Suppressor macrophage treated with lipopolysaccharide for 1 hour (primary cell): Measurements from ENCODE around the gene SERPINI2.

Source experiments
- DNase-seq, 3 donors: peaks; one replicate each; pipeline ENCODE4 v3.0.0-alpha.2; 2020 to 2022

The SERPINI2 gene, protein sequence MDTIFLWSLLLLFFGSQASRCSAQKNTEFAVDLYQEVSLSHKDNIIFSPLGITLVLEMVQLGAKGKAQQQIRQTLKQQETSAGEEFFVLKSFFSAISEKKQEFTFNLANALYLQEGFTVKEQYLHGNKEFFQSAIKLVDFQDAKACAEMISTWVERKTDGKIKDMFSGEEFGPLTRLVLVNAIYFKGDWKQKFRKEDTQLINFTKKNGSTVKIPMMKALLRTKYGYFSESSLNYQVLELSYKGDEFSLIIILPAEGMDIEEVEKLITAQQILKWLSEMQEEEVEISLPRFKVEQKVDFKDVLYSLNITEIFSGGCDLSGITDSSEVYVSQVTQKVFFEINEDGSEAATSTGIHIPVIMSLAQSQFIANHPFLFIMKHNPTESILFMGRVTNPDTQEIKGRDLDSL

DNA sequence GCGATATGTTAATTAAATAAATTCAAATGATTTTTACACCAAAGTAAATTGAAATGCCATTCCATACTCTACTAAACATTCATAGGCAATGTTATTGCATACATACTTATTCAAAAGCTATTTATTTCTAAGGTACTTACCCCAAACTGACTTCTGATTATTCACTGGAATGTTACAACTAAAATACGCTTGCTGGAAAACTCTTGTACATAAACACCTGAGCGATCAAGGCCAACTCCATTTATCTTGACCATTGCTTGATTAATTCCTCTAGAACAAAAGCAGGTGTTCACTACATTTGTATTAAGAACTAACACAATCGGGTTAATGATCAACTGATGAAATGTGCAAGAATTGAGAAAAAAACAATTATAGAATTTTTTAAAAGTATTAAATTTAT lies at the start of gene SERPINI2:
SERPINI2 (minus strand) TSS at position 180 of the 400 bp plus-strand sequence. CDS start 2,208 bp downstream, outside the sequence.
- no peak for DNase-seq

DNA sequence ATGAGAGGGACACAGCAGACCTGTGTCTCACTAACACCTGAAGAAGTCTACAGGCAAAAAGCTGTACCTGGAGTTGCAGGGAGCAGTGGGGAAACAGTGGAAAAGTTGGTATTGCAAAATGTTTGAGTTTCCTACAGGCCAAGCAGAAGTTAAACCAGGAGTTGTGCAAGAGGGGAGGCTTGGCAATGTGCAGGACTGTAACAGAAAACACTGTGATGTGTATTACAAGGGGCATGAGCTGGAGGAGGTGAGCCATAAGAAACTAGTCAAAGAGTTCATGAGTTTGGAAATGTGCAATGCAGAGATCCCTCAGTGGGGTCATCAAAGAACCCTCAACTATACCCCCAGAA lies 47.1 kb upstream of the SERPINI2 start:
- peak; percentile 77 to 87 (median 86) for DNase-seq

DNA sequence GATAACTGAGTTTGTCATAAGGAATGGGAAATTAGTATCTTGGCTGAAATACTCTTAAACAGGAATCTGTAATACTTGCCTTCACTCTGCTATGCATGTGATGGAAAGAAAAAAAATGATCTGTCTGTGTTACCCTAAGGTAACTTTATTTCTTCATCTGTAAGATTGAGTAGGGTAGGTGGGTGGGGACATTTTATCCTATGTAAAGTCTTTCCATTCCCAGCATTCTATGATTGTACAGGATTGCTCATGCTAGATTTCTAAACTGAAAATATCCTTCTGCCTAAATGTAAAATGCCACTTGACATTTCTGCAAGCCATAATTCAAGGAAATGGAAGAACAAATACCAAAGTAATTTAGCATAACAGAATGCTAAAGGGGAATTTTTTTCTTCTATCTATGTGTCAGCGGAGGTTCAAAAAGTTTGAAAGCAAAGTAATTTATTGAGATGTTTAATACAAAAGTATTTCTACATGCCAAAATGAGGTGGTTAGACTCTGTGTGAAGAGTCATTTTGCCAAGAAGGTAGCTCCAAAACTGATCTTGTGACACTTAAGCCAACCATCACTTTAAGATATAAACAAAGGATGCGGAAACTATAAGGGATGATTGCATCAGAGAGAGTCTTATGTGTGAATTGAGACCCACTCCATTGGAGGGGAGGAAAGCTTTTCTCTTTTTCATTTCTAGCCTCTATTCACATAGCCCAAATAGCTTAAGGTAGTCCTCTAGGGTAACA lies 46.6 kb upstream of the SERPINI2 start:
- peak; percentile 59 to 76 (median 62) for DNase-seq

DNA sequence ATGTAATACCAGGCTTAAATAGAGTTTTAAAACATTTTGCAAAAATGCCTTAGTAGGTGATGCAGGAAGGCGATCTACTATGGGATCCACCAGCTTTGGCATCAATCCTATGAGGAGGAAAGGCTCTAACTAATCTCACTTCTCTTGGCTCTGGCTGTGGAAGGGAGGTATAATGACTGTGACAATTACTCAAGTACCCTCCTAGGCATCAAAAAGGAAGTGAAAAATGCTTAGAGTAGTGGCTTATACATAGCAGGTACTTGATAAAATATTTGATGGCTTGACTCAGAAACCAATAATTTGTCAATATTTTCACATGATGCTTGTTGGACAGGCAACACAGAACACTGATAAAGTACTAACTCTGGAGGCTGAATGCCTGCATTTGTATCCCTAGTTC lies 34.1 kb upstream of the SERPINI2 start:
- no peak for DNase-seq

DNA sequence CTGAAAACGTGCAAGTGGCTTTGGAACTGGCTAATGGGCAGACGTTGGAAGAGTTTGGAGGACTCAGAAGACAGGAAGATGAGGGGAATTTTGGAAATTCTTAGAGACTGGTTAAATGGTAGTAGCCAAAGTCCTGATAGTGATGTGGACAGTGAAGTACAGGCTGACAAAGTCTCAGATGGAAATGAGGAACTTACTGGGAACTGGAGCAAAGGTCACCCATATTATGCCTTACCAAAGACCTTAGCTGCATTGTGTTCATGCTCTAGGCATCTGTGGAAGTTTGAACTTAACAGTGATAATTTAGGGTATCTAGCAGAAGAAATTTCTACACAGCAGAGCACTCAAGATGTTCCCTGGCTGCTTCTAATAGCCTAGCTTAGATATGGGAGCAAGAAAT lies 28.6 kb upstream of the SERPINI2 start:
- DNase-seq = peak; percentile 30 to 57 (median 41)

DNA sequence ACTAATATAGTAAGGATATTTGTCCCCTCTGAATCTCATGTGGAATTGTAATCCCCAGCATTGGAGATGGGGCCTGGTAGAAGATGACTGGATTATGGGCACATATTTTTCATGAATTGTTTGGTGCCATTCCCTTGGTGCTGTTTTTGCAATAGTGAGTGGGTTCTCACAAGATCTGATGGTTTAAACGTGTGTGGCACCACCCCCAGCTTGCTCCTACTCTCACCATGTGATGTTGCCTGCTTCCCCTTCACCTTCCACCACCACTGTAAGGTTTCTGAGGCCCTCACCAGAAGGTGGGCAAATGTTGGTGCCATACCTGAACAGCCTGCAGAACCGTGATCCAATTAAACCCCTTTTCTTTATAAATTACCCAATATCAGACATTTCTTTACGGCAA lies 28.1 kb upstream of the SERPINI2 start:
- DNase-seq = peak in 1 of 3 donors; percentile 22

DNA sequence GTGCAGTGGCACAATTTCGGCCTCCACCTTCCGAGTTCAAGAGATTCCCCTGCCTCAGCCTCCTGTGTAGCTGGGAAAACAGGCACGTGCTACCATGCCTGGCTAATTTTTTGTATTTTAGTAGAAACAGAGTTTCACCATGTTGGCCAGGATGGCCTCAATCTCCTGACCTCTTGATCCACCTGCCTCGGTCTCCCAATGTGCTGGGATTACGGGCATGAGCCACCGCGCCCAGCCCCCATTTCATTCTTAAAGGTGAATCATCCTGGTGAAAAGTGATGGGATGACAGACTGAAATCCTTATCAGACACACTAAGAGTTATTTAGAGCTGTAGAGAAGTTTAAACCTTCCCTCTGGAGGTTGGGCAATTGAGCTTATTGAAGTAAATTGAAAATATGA lies 24.1 kb upstream of the SERPINI2 start:
- DNase-seq = no peak

DNA sequence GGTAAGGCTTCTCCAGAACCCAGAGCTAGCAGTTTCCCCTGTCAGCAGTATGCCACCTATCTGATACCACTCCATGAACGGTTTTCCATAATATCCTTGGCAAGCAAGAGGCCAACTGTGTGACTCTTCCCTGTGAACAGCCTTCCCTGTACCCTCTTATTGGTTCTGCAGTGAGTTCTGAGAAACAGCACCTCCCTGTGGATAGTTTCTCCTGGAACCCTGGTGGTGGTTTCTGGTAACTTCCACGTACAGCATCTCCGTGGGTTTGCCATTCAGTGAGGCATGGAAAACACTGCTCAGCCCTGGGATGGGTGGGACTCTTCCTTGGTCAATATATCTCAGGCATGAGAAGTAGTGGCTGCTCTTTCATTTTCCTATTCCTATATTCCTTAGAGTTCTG lies 19.4 kb upstream of the SERPINI2 start:
- peak in 2 of 3 donors; percentile 44 to 48 for DNase-seq

DNA sequence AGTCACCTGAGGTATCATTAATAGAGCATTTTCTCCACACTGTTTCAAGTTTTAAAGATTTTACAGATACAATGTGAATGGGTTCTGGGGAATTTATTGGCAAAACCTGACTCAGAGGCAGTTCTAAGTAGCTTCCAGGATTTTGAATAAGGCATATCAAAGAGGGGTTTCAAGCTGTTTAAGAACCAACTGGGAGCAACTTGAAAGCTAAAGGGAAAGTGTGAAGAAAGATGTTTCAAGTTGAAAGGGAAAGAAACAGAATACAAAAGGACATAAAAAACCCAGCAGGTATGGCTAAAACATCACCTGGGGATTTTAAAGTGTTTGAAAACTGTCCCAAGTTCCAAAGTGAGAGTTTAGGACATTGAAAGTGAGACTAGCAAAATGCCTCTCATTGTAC lies 17.8 kb upstream of the SERPINI2 start:
- no peak for DNase-seq

DNA sequence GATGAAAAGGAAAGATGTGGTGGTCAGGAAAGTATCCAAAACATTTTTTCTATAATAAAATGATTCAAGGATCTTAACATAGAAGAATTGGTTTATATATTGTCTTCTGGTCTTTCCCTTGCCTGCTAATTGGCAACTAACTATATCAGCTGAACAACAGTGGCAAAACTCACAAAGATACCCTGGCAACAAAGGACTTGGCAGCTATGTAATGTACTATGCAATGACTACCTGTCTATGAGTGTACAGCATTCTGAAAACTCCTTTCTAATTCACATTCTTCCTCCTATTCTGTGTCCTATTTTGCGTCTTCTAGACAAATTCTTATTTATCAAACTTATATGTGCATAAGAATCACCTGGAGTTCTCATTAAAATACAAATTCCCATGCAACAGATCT lies 15.7 kb upstream of the SERPINI2 start:
- no peak for DNase-seq

DNA sequence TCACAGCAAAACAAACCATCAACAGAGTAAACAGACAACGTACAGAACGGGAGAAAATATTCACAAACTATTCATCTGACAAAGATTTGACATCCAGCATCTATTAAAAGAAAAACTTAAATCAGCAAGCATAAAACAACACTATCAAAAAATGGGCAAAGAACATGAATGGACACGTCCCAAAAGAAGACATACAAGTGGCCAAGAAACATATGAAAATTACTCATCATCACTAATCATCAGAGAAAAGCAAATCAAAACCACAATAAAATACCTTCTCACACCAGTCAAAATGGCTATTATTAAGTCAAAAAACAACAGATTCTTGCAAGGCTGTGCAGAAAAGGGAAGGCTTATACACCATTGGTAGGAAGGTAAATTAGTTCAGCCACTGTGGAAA lies 13.7 kb upstream of the SERPINI2 start:
- DNase-seq = no peak

DNA sequence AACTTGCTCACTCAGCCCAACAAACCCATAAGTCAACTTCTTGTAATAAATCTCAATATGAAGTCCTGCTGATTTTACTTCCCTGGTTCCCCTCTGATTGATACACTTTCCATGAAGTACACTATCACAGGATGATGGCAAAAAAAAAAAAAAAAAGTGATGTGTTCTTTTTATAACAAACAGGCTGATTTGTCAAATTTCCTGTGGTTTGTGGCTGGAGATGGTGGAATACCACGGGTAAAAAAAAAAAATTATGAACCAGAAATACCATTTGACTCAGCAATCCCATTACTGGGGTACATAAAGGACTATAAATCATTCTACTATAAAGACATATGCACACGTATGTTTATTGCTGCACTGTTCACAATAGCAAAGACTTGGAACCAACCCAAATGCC lies 10.7 kb upstream of the SERPINI2 start:
- DNase-seq = no peak

DNA sequence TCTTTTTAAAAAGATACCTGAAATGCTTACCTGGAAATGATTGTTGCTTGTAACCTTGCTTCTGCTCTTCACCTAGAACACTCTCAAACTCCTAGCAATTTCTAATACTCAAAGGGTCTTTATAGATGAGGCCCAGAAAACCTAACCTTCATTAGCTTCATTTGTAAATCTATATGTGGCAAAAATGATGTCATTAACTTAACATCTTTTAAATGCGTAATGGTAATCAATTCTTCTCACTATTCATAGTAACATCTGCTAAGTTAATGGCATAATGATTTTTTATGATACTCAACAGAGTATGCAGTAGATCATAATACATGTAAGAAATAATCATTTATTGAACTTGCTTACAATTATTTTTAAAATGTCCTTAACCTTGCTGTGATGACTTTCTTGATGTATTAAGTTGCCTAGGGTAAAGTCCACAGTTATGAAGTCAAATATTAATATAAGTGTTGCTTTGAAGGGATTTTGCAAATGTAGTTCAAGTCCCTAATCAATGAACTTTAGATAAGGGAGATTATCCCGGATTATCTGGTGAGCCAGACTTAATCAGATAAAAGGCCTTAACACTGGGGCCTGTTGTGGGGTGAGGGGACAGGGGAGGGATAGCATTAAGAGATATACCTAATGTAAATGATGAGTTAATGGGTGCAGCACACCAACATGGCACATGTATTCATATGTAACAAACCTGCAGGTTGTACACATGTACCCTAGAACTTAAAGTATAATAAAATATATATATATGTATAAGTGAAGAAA lies 10.1 kb upstream of the SERPINI2 start:
- no peak for DNase-seq

DNA sequence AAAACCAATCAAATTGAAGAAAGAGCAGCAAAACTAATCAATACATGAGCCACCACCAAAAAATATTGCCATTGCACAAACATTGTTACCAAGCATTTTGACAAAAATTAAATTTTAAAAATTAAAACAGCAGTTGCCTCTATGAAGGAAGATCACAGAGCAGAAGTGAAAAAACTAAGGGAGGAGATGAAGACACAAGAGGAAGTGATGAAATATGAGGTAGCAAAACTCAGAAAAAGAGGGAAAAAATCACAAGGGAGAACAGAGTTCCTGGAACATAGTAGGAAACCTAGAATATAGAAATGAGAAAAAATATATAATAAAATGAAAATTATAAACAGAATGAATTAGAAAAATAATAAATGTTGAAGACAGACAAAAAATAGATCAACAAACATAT lies 7.3 kb upstream of the SERPINI2 start:
- DNase-seq = peak in 2 of 3 donors; percentile 42 to 53

DNA sequence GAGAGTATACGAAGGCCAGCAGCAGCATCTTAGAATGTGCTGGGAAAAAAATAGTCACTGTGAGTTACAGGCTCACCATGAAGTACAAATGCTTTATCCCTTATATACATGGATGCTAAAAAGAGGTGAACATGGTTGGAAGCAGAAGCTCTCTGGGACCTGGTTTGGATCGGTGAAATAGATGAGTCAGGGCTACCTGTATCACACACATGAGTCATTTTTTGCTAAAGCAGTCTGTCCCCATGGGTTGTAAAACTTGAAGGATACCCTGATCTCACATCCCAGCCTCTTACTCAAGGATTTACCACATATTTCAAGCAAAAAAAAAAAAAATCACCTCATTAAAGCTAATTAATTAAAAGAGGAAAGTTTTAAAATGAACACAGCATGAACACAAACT lies 6.9 kb upstream of the SERPINI2 start:
- DNase-seq = no peak

DNA sequence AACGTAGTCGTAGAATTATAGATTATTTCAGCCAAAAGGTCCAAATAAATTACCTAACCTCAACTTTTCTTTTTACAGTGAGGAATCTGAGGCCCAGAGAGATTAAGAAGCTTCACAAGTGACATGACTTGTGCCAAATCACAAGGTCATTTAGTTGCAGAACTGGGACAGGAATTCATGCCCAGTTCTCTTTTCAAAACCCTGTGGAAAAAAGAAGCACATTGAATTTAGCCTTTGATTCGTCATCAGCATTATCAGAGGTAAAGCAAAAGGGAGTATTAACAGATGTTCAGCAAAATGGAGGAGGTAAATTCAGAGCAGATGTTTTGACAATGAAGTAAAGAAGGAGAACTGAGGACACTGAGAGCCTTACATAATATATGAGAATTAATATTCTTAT lies 4.5 kb downstream of the SERPINI2 start:
- DNase-seq = no peak

DNA sequence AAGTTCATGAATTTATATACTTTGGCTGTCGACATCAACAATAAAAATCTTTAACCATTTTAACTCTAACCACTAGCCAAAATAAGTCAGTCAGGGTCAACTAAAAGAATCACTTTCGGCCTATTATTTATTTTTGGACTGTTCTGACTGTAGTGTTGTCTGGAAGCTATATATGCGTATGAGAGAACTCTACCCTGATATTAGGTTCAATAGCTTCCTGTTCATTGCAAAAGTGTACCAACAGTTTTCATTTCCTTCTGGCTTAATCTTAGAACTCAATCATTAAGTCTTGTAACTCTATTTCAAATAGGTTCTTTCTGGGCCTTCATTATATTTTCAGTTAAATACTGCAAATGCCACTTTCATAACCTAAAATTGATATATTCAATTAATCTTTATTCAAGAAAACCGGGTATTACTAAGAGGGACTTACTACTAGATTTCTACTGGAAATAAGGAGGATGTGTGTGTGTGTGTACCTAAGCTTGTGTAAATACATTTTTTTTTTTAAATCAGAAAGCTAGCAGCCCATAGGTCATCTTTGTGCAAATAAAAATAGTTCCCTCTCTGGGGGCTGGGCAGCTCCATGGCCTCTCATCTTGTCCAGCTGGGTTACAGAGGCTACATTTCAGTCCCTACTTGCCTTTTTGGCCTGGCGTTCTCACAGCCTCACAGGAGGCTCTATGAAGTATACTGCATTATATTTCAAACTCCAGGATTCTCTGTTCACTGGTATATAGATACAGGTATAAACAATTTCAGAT lies 5.8 kb downstream of the SERPINI2 start:
- DNase-seq = no peak

DNA sequence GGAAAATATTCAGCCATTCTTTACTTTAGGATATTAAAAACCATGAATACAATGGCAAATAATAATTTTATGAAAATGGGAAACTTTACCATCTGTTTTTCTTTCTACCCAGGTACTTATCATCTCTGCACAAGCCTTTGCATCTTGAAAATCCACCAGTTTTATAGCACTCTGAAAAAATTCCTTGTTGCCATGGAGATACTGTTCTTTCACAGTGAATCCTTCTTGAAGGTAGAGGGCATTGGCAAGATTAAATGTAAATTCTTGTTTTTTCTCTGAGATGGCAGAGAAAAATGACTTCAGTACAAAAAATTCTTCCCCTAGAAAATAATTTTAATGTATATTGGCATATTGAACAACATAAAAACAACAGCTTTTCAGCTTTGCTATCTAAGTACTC lies 6.9 kb downstream of the SERPINI2 start:
- DNase-seq = no peak

DNA sequence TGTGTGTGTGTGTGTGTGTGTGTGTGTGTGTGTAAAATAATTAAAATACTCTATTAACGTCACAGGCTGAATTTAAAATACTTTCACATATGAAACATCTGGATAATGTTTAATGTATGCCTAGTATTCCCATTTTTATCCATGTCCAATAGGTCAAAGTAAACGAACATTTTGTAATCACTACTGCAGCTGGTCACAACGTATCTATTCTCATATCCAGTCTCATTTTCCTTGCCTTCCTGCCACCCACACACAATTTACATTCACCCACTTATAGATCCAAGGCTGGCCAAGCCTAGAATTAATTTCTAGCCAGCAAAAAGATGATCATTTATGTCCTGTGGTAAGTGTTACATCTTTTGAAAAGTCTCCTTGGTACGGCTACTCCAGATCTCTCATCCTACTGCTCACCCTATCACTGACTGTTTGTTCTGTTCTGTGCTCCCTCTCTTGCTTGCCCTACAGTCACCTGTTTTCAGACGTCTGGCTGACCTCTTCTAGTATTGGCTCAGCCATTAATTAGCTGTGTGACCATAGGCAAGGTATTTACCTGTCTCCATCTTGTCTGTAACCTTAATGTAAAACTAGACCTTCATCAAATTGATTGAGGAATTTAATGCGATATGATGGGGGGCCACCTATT lies 17.6 kb downstream of the SERPINI2 start:
- DNase-seq = no peak

DNA sequence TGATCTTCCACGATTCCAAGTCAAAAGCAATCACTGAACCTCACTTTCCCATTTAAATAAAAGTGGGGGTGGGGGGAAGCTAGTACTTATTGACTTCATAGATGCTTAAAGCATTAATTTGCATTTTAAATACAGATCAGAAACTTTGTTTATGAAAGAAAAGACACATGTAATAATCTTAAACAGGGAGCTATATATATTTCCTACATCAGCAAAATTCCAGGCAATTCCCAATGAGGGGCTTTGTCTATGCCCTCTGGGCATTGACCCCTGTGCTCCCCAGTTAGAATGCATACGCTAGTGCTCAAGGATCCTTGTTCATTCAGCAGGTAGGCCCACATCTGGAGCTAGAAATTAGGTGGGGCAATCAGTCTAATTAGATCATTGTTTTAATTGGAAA lies 20.0 kb downstream of the SERPINI2 start:
- no peak for DNase-seq

DNA sequence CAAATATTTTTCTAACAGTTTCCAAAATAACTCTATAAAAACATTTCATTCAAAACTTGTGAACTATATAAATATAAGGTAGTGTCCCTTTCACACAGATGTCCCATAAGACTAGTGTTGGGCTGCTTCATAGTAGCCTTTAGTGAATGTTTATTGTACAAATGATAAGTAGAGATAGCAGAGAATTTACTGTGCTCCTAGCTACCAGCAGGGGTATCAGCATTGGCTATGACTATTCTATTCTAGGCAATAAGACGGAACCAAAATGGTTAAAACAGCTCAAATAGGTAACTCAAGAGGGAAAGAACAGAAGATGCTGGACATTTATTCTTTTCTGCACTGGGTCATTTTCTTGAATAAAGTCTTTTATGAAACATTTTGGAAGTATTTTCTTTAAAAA lies 22.6 kb downstream of the SERPINI2 start:
- DNase-seq = no peak

DNA sequence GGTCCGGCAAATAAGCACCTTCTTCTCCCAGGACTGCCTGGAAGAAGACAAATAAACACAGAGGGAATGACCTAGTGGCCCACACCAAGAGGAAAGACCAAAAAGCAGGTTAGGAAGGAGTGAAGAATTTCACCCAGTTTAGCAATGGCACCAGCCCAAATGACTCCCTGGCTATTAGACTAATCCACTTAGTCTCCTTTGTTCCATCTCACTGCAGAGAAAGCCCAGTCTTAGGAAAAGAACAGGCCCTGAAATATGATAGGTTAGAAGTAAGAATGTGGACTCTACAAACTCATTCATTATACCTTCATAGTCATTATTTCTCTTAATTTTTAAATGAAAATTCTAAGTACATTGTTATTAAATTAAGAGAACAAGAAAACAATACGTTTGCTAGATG lies 23.2 kb downstream of the SERPINI2 start:
- DNase-seq = no peak
